ENCODE measurements around the gene TTC13. TPM values are rescaled to one million over a fixed set of nuclear protein-coding genes. Genes with fewer than 3 reads are reported as not detected.

Gene TTC13
- total RNA-seq, 3 donors from 2014 or later (not counting 1 experiment from before 2014, with no cell fraction given) = 72.4 to 90.1 (median 80.4) TPM

GRCh38 chr1:230891413-230891812 is 87.2 kb downstream of the TTC13 start:
- 100% methylated on average over 1 of the region's 2 CpGs for WGBS (ENCODE audit: insufficient coverage)
- Mint-ChIP-seq H3K36me3 (no peaks in the 10 kb centered on the region), H3K27ac (no peak overlapping the region), H3K27me3 (ENCODE audit: low read depth in 2 of 2) (peaks cover 0 to 6% of the 10 kb centered on the region in 2 donors), H3K4me1 (no peaks in the 10 kb centered on the region), H3K4me3 (no peak overlapping the region), H3K9me3 (no peaks in the 10 kb centered on the region)
- H3K27ac ChIP-seq (ENCODE audit: low read length) = no peak overlapping the region
- DNase-seq (no peak), ATAC-seq (no peak)
- no peaks in the 10 kb centered on the region for H3K9me3 ChIP-seq (ENCODE audit: control insufficient read depth, insufficient read depth, low read length)
- H3K36me3 ChIP-seq (ENCODE audit: control insufficient read depth, insufficient read depth, low read length) = no peaks in the 10 kb centered on the region
- no peak for TF ChIP-seq CTCF (IDR thresholded peaks at IDR 0.05)
- no peak overlapping the region for H3K4me3 ChIP-seq (ENCODE audit: low read length)
- intact Hi-C loops (cut with micrococcal nuclease) = no loop called here
- H3K4me1 ChIP-seq (ENCODE audit: control insufficient read depth, insufficient read depth, low read length) = no peaks in the 10 kb centered on the region
- no peaks in the 10 kb centered on the region for H3K27me3 ChIP-seq (ENCODE audit: control insufficient read depth, insufficient read depth, low read length)

- H3K9me3 Mint-ChIP-seq = no peaks in the 10 kb centered on the region
- ATAC-seq = no peak
- H3K27me3 Mint-ChIP-seq (ENCODE audit: low read depth in 2 of 2) = peaks cover 20 to 35% of the 10 kb centered on the region in 2 donors
- Histone ChIP-seq H3K27me3 (ENCODE audit: control insufficient read depth, insufficient read depth, low read length) (no peaks in the 10 kb centered on the region), H3K36me3 (ENCODE audit: control insufficient read depth, insufficient read depth, low read length) (no peaks in the 10 kb centered on the region), H3K4me3 (ENCODE audit: low read length) (no peak overlapping the region), H3K9me3 (ENCODE audit: control insufficient read depth, insufficient read depth, low read length) (no peaks in the 10 kb centered on the region), H3K4me1 (ENCODE audit: control insufficient read depth, insufficient read depth, low read length) (no peaks in the 10 kb centered on the region), H3K27ac (ENCODE audit: low read length) (no peak overlapping the region)
- H3K27ac Mint-ChIP-seq = no peak overlapping the region
- no peak for DNase-seq
- no peak overlapping the region for H3K4me3 Mint-ChIP-seq
- no peaks in the 10 kb centered on the region for H3K4me1 Mint-ChIP-seq
- 97% methylated on average over 2 of the region's 2 CpGs for WGBS (ENCODE audit: insufficient coverage)
- H3K36me3 Mint-ChIP-seq = no peaks in the 10 kb centered on the region
- intact Hi-C loops (cut with micrococcal nuclease) = no loop called here
- TF ChIP-seq CTCF (IDR thresholded peaks at IDR 0.05) = no peak
These were observed 94.0 kb downstream of the TTC13 start for GRCh38 chr1:230884646-230885045.

DNA sequence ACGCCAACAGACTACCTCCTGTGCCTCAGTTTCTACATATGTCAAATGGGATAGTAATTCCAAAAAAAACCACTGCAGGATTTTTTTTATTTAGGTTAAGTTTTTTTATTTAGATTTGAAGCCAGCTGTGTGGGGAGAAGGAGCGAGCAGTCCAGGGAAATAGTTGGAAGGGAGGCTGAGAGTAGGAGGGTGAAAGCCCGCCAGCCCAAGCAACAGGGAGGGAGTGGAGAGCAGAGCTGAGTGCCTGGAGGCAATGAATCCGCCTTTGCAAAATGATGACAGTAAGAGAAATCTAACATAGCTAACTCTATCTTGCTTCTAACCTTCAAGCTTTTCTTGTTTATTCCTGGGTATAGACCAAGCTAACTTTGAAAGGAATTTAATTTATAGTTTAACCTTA is 94.7 kb downstream of the TTC13 start:
- Histone ChIP-seq H3K4me3 (ENCODE audit: low read length) (no peak overlapping the region), H3K36me3 (ENCODE audit: control insufficient read depth, insufficient read depth, low read length) (no peaks in the 10 kb centered on the region), H3K4me1 (ENCODE audit: control insufficient read depth, insufficient read depth, low read length) (no peaks in the 10 kb centered on the region), H3K9me3 (ENCODE audit: control insufficient read depth, insufficient read depth, low read length) (no peaks in the 10 kb centered on the region), H3K27me3 (ENCODE audit: control insufficient read depth, insufficient read depth, low read length) (no peaks in the 10 kb centered on the region), H3K27ac (ENCODE audit: low read length) (no peak overlapping the region)
- H3K36me3 Mint-ChIP-seq = no peaks in the 10 kb centered on the region
- DNase-seq (no peak), ATAC-seq (no peak)
- peaks cover 24 to 33% of the 10 kb centered on the region in 2 donors for H3K27me3 Mint-ChIP-seq (ENCODE audit: low read depth in 2 of 2)
- no peaks in the 10 kb centered on the region for H3K4me1 Mint-ChIP-seq
- H3K4me3 Mint-ChIP-seq = no peak overlapping the region
- H3K27ac Mint-ChIP-seq = no peak overlapping the region
- H3K9me3 Mint-ChIP-seq = no peaks in the 10 kb centered on the region
- intact Hi-C loops (cut with micrococcal nuclease) = no loop called here
- 98% methylated on average over 2 of the region's 4 CpGs for WGBS (ENCODE audit: insufficient coverage)
- no peak for TF ChIP-seq CTCF (IDR thresholded peaks at IDR 0.05)

- no peak overlapping the region for H3K4me3 Mint-ChIP-seq
- Histone ChIP-seq H3K36me3 (ENCODE audit: control insufficient read depth, insufficient read depth, low read length) (no peaks in the 10 kb centered on the region), H3K27me3 (ENCODE audit: control insufficient read depth, insufficient read depth, low read length) (no peaks in the 10 kb centered on the region), H3K9me3 (ENCODE audit: control insufficient read depth, insufficient read depth, low read length) (no peaks in the 10 kb centered on the region), H3K4me1 (ENCODE audit: control insufficient read depth, insufficient read depth, low read length) (no peaks in the 10 kb centered on the region), H3K27ac (ENCODE audit: low read length) (no peak overlapping the region), H3K4me3 (ENCODE audit: low read length) (no peak overlapping the region)
- WGBS (ENCODE audit: insufficient coverage) = 8% methylated on average over 2 of the region's 8 CpGs
- no peaks in the 10 kb centered on the region for H3K36me3 Mint-ChIP-seq
- peaks cover 35 to 41% of the 10 kb centered on the region in 2 donors for H3K27me3 Mint-ChIP-seq (ENCODE audit: low read depth in 2 of 2)
- no peaks in the 10 kb centered on the region for H3K9me3 Mint-ChIP-seq
- DNase-seq (no peak), ATAC-seq (no peak)
- TF ChIP-seq CTCF (IDR thresholded peaks at IDR 0.05) = no peak
- H3K4me1 Mint-ChIP-seq = no peaks in the 10 kb centered on the region
- intact Hi-C loops (cut with micrococcal nuclease) = no loop called here
- no peak overlapping the region for H3K27ac Mint-ChIP-seq
These were observed 98.9 kb downstream of the TTC13 start for GRCh38 chr1:230879778-230880177.

All from natural killer cell (primary cell).